SHP77 (cell line): ENCODE results near the gene TRAM2.
"Not testable (repeated sequence)": the region's sequence is repeated elsewhere in the genome, so short reads cannot be mapped to it uniquely, and the experiment has no call there.

Experiments
- DNase-seq, 2 experiments: peaks; one replicate each; lab custom pipeline; 2025; lab: John Stamatoyannopoulos, UW

Gene TRAM2

GRCh38 chr6:52493669-52494068 lies 83.2 kb downstream of the TRAM2 start:
- DNase-seq = no peak

GRCh38 chr6:52491203-52492069 lies 85.4 kb downstream of the TRAM2 start:
- no peak for DNase-seq

GRCh38 chr6:52489881-52490280 lies 87.0 kb downstream of the TRAM2 start:
- no peak for DNase-seq

GRCh38 chr6:52483671-52484003 lies 93.2 kb downstream of the TRAM2 start:
- no peak for DNase-seq

- no peak for DNase-seq
Measured at GRCh38 chr6:52482903-52483670, 93.8 kb downstream of the TRAM2 start.

GRCh38 chr6:52475307-52475706 lies 101.6 kb downstream of the TRAM2 start:
- no peak for DNase-seq

- no peak for DNase-seq
Measured at GRCh38 chr6:52474173-52474572, 102.7 kb downstream of the TRAM2 start.

- not testable (repeated sequence) for DNase-seq
Measured at GRCh38 chr6:52461194-52461593, 115.7 kb downstream of the TRAM2 start.

- DNase-seq = no peak
Measured at GRCh38 chr6:52457096-52457495, 119.8 kb downstream of the TRAM2 start.

GRCh38 chr6:52454556-52454955 lies 122.3 kb downstream of the TRAM2 start:
- no peak for DNase-seq
